HUES64 (cell line): Measurements from ENCODE around the gene GAP43.
A peak's percentile ranks its signal among the peaks of the same experiment; 100 is the strongest.

Experiments used
- H3K27ac ChIP-seq: 2 replicates; pipeline ENCODE4 v1.7.0; 2013; ENCODE audit warnings: low read depth, low read length, inconsistent platforms
- H3K27me3 ChIP-seq: 2 replicates; pipeline ENCODE4 v1.6.1; 2013; ENCODE audit warnings: mild to moderate bottlenecking, low read length; ENCODE audit not compliant: insufficient read depth
- H3K36me3 ChIP-seq: 2 replicates; pipeline ENCODE4 v1.6.1; 2013; ENCODE audit warnings: mild to moderate bottlenecking, low read length; ENCODE audit not compliant: insufficient read depth
- H3K4me1 ChIP-seq: 2 replicates; pipeline ENCODE4 v1.6.1; 2013; ENCODE audit warnings: mild to moderate bottlenecking, low read length, moderate library complexity; ENCODE audit not compliant: insufficient read depth
- H3K4me3 ChIP-seq: 2 replicates; pipeline ENCODE4 v1.5.1; 2013; ENCODE audit warnings: mild to moderate bottlenecking, low read length, moderate library complexity
- H3K9ac ChIP-seq: 2 replicates; pipeline ENCODE4 v1.6.1; 2013; ENCODE audit warnings: mild to moderate bottlenecking, low read depth, low read length
- H3K9me3 ChIP-seq: 2 replicates; pipeline ENCODE4 v1.6.1; 2013; ENCODE audit warnings: low read depth, low read length; ENCODE audit not compliant: insufficient read depth
- WGBS: fragments of 150-250, 120-280 bp; methylation state at CpG from one replicate; pipeline ENCODE4 v1.1.7; 2013; ENCODE audit warnings: missing lambda C conversion rate; 5-methylcytosine and 5-hydroxymethylcytosine counted together

GAP43 gene

GRCh38 chr3:115685097-115685496, 61.8 kb downstream of the GAP43 start:
- Histone ChIP-seq H3K27ac (no peak overlapping the region), H3K9ac (no peak overlapping the region), H3K36me3 (no peaks in the 10 kb centered on the region), H3K27me3 (no peaks in the 10 kb centered on the region), H3K9me3 (no peaks in the 10 kb centered on the region), H3K4me1 (no peaks in the 10 kb centered on the region), H3K4me3 (no peak overlapping the region)

GRCh38 chr3:115687721-115688120, 64.4 kb downstream of the GAP43 start:
- no peak overlapping the region for H3K9ac ChIP-seq
- 94% methylated on average over 5 of the region's 6 CpGs for WGBS
- H3K27ac ChIP-seq = no peak overlapping the region
- H3K4me1 ChIP-seq = 0 out of 2 replicates have a peak, but pooled peaks cover 2% of the 10 kb centered on the region
- H3K4me3 ChIP-seq = no peak overlapping the region
- H3K27me3 ChIP-seq = no peaks in the 10 kb centered on the region
- no peaks in the 10 kb centered on the region for H3K9me3 ChIP-seq
- no peaks in the 10 kb centered on the region for H3K36me3 ChIP-seq

GRCh38 chr3:115688418-115688817, 65.1 kb downstream of the GAP43 start:
- H3K27me3 ChIP-seq = no peaks in the 10 kb centered on the region
- H3K4me3 ChIP-seq = no peak overlapping the region
- 0 out of 2 replicates have a peak, but pooled peaks cover 3% of the 10 kb centered on the region for H3K4me1 ChIP-seq
- H3K9ac ChIP-seq = no peak overlapping the region
- no peaks in the 10 kb centered on the region for H3K36me3 ChIP-seq
- 87% methylated on average over 7 of the region's 7 CpGs for WGBS
- no peak overlapping the region for H3K27ac ChIP-seq
- H3K9me3 ChIP-seq = no peaks in the 10 kb centered on the region

- Histone ChIP-seq H3K9ac (no peak overlapping the region), H3K27me3 (no peaks in the 10 kb centered on the region), H3K36me3 (no peaks in the 10 kb centered on the region), H3K4me3 (no peak overlapping the region), H3K9me3 (no peaks in the 10 kb centered on the region), H3K27ac (no peak overlapping the region), H3K4me1 (0 out of 2 replicates have a peak, but pooled peaks cover 3% of the 10 kb centered on the region)
- WGBS = 90% methylated on average over 5 of the region's 5 CpGs
These were observed 66.6 kb downstream of the GAP43 start for GRCh38 chr3:115689928-115690327.

- no peaks in the 10 kb centered on the region for H3K36me3 ChIP-seq
- H3K27ac ChIP-seq = no peak overlapping the region
- no peak overlapping the region for H3K4me3 ChIP-seq
- 88% methylated on average over 2 of the region's 4 CpGs for WGBS
- 0 out of 2 replicates have a peak, but pooled peaks cover 3% of the 10 kb centered on the region for H3K4me1 ChIP-seq
- no peak overlapping the region for H3K9ac ChIP-seq
- H3K27me3 ChIP-seq = no peaks in the 10 kb centered on the region
- H3K9me3 ChIP-seq = no peaks in the 10 kb centered on the region
These were observed 68.7 kb downstream of the GAP43 start for GRCh38 chr3:115691964-115692363.

- no peak overlapping the region for H3K27ac ChIP-seq
- WGBS = 25% methylated on average over 7 of the region's 8 CpGs
These were observed 69.7 kb downstream of the GAP43 start for GRCh38 chr3:115692887-115693524.

GRCh38 chr3:115693868-115694267, 70.6 kb downstream of the GAP43 start:
- no peaks in the 10 kb centered on the region for H3K9me3 ChIP-seq
- WGBS = 82% methylated on average over 9 of the region's 9 CpGs
- H3K27ac ChIP-seq = no peak overlapping the region
- H3K36me3 ChIP-seq = no peaks in the 10 kb centered on the region
- H3K4me1 ChIP-seq = peaks cover 10% of the 10 kb centered on the region
- no peak overlapping the region for H3K9ac ChIP-seq
- H3K4me3 ChIP-seq = no peak overlapping the region
- no peaks in the 10 kb centered on the region for H3K27me3 ChIP-seq

More at GRCh38 chr3:115692887-115693524, 69.7 kb downstream of the GAP43 start:
- Histone ChIP-seq H3K9me3 (no peaks in the 10 kb centered on the region), H3K4me3 (no peak overlapping the region), H3K4me1 (0 out of 2 replicates have a peak, but pooled peaks cover 3% of the 10 kb centered on the region), H3K27me3 (no peaks in the 10 kb centered on the region), H3K9ac (no peak overlapping the region), H3K36me3 (no peaks in the 10 kb centered on the region)

- no peak overlapping the region for H3K4me3 ChIP-seq
- H3K36me3 ChIP-seq = no peaks in the 10 kb centered on the region
- H3K4me1 ChIP-seq = peaks cover 17% of the 10 kb centered on the region
- H3K27ac ChIP-seq = no peak overlapping the region
- H3K27me3 ChIP-seq = no peaks in the 10 kb centered on the region
- H3K9me3 ChIP-seq = no peaks in the 10 kb centered on the region
- H3K9ac ChIP-seq = no peak overlapping the region
These were observed 71.8 kb downstream of the GAP43 start for GRCh38 chr3:115695090-115695489.

GRCh38 chr3:115697263-115698053, 74.1 kb downstream of the GAP43 start:
- H3K27ac ChIP-seq = no peak overlapping the region
- no peak overlapping the region for H3K9ac ChIP-seq
- H3K36me3 ChIP-seq = no peaks in the 10 kb centered on the region
- no peaks in the 10 kb centered on the region for H3K27me3 ChIP-seq
- peaks cover 17% of the 10 kb centered on the region for H3K4me1 ChIP-seq
- 96% methylated on average over 4 of the region's 7 CpGs for WGBS
- no peaks in the 10 kb centered on the region for H3K9me3 ChIP-seq
- no peak overlapping the region for H3K4me3 ChIP-seq

GRCh38 chr3:115698851-115699591, 75.7 kb downstream of the GAP43 start:
- Histone ChIP-seq H3K9me3 (no peaks in the 10 kb centered on the region), H3K9ac (0 out of 2 replicates have a peak overlapping the region, but pooled peaks have one; percentile 1), H3K27me3 (no peaks in the 10 kb centered on the region), H3K4me1 (peaks cover 14% of the 10 kb centered on the region), H3K36me3 (no peaks in the 10 kb centered on the region), H3K4me3 (no peak overlapping the region), H3K27ac (no peak overlapping the region)
- WGBS = 60% methylated on average over 8 of the region's 8 CpGs

- no peak overlapping the region for H3K4me3 ChIP-seq
- no peak overlapping the region for H3K27ac ChIP-seq
- peaks cover 14% of the 10 kb centered on the region for H3K4me1 ChIP-seq
- H3K36me3 ChIP-seq = no peaks in the 10 kb centered on the region
- H3K27me3 ChIP-seq = no peaks in the 10 kb centered on the region
- H3K9ac ChIP-seq = no peak overlapping the region
- H3K9me3 ChIP-seq = no peaks in the 10 kb centered on the region
These were observed 76.4 kb downstream of the GAP43 start for GRCh38 chr3:115699706-115700105.
